ENCODE results near the gene TNFSF11.
A peak's percentile ranks its signal among the peaks of the same experiment; 100 is the strongest.

TNFSF11 gene, protein sequence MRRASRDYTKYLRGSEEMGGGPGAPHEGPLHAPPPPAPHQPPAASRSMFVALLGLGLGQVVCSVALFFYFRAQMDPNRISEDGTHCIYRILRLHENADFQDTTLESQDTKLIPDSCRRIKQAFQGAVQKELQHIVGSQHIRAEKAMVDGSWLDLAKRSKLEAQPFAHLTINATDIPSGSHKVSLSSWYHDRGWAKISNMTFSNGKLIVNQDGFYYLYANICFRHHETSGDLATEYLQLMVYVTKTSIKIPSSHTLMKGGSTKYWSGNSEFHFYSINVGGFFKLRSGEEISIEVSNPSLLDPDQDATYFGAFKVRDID
- 0.09 to 0.58 (median 0.17) reads per million in 3 donors for total RNA-seq

DNA sequence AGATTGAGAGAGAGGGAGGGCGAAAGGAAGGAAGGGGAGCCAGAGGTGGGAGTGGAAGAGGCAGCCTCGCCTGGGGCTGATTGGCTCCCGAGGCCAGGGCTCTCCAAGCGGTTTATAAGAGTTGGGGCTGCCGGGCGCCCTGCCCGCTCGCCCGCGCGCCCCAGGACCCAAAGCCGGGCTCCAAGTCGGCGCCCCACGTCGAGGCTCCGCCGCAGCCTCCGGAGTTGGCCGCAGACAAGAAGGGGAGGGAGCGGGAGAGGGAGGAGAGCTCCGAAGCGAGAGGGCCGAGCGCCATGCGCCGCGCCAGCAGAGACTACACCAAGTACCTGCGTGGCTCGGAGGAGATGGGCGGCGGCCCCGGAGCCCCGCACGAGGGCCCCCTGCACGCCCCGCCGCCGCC, at the start of gene TNFSF11:
TNFSF11 (plus strand) TSS at position 142 of the 400 bp plus-strand sequence; CDS start at position 294, 152 bp downstream.
- Histone ChIP-seq H3K27me3 (replicated peaks; ENCODE audit: control insufficient read depth, insufficient read depth, low read length, poor library complexity, severe bottlenecking) (no peaks in the 10 kb centered on the region), H3K36me3 (ENCODE audit: control insufficient read depth, insufficient read depth, low read length) (no peaks in the 10 kb centered on the region), H3K27ac (ENCODE audit: insufficient read depth, low read length, poor library complexity, severe bottlenecking) (no peak within 1 kb of the TSS), H3K9me3 (ENCODE audit: control insufficient read depth, low read length) (no peaks in the 10 kb centered on the region), H3K4me1 (ENCODE audit: control insufficient read depth, insufficient read depth, low read length, poor library complexity, severe bottlenecking) (peaks cover 8% of the 10 kb centered on the region), H3K4me3 (ENCODE audit: insufficient read depth, low read depth, low read length, poor library complexity, severe bottlenecking) (peak within 1 kb of the TSS; percentile 73)
- no peak for DNase-seq

DNA sequence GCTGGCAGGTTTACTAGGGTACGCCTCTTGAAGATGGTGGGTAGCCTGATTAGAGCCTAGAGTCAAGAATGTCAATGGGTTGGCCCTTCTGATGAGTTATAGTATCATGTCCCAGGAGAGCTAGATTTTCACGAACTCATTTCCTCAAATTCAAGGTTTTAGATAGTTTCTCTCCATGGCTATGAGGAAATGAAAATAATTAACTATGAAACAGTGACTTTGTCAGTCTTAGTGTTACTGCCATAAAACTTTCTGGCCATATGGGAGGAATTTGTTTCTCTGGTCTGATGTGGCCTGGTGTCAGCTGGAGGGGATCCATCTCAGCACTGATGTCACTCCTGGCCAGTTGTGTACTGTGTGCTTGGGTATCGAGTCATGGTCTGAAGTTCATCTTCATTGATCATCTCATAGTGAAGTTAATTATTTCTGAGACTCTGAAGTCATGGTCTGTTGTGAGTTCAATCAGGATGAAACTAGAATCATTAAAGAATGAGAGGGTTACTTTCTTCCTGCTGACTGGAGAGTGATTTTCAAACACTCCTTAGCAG, 49.4 kb upstream of the TNFSF11 start:
- DNase-seq: no peak
- H3K9me3 ChIP-seq (ENCODE audit: control insufficient read depth, low read length): no peaks in the 10 kb centered on the region
- no peaks in the 10 kb centered on the region for H3K27me3 ChIP-seq (replicated peaks; ENCODE audit: control insufficient read depth, insufficient read depth, low read length, poor library complexity, severe bottlenecking)
- H3K4me1 ChIP-seq (ENCODE audit: control insufficient read depth, insufficient read depth, low read length, poor library complexity, severe bottlenecking): no peaks in the 10 kb centered on the region
- H3K36me3 ChIP-seq (ENCODE audit: control insufficient read depth, insufficient read depth, low read length): no peaks in the 10 kb centered on the region
- H3K27ac ChIP-seq (ENCODE audit: insufficient read depth, low read length, poor library complexity, severe bottlenecking): no peak overlapping the region
- H3K4me3 ChIP-seq (ENCODE audit: insufficient read depth, low read depth, low read length, poor library complexity, severe bottlenecking): no peak overlapping the region

DNA sequence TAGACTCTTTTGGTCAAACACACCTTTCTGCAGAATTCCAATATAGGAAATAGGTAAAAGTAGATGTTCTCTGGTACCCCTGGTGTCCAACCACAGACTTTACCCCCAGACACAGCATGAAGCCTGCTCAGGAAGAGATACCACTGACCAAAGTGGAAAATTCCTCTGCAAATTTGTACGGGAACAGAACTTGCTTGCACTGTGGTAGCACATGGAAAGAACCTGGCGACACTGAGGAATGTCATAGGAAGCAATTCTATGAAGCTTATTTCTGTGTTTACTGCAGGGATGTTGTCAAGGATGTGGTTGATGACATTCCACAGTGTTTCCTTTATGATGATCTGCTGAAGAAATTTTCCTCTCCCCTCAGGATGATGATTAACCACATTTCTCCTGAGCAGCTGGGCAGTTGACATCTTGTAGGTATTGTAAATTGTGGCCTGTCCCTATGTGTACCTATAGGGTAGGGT, 48.9 kb upstream of the TNFSF11 start:
- no peaks in the 10 kb centered on the region for H3K27me3 ChIP-seq (replicated peaks; ENCODE audit: control insufficient read depth, insufficient read depth, low read length, poor library complexity, severe bottlenecking)
- no peaks in the 10 kb centered on the region for H3K36me3 ChIP-seq (ENCODE audit: control insufficient read depth, insufficient read depth, low read length)
- DNase-seq: no peak
- H3K4me3 ChIP-seq (ENCODE audit: insufficient read depth, low read depth, low read length, poor library complexity, severe bottlenecking): no peak overlapping the region
- H3K27ac ChIP-seq (ENCODE audit: insufficient read depth, low read length, poor library complexity, severe bottlenecking): no peak overlapping the region
- no peaks in the 10 kb centered on the region for H3K4me1 ChIP-seq (ENCODE audit: control insufficient read depth, insufficient read depth, low read length, poor library complexity, severe bottlenecking)
- H3K9me3 ChIP-seq (ENCODE audit: control insufficient read depth, low read length): no peaks in the 10 kb centered on the region

DNA sequence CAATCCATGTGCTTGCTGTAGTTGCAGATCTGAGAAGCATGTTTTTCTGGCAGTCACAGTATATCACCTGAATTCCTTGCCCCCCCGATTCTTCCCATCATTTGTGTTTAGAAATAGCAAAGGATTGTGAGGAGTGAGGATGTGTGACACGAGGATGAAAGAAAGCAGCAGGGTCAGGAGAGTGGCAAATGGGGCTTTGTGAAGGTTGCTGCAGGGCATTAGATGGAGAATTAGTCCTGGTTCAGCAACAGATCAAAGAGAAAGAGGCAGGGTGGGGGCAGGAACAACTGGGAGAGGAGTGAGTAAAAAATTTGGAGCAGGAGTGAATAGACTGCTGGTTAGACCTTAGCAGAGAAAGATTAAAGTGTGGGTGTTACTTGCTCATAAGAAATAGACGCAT, 47.7 kb upstream of the TNFSF11 start:
- Histone ChIP-seq H3K27ac (ENCODE audit: insufficient read depth, low read length, poor library complexity, severe bottlenecking) (no peak overlapping the region), H3K4me3 (ENCODE audit: insufficient read depth, low read depth, low read length, poor library complexity, severe bottlenecking) (no peak overlapping the region), H3K9me3 (ENCODE audit: control insufficient read depth, low read length) (no peaks in the 10 kb centered on the region), H3K36me3 (ENCODE audit: control insufficient read depth, insufficient read depth, low read length) (no peaks in the 10 kb centered on the region), H3K27me3 (replicated peaks; ENCODE audit: control insufficient read depth, insufficient read depth, low read length, poor library complexity, severe bottlenecking) (no peaks in the 10 kb centered on the region), H3K4me1 (ENCODE audit: control insufficient read depth, insufficient read depth, low read length, poor library complexity, severe bottlenecking) (peaks cover 5% of the 10 kb centered on the region)
- no peak for DNase-seq

DNA sequence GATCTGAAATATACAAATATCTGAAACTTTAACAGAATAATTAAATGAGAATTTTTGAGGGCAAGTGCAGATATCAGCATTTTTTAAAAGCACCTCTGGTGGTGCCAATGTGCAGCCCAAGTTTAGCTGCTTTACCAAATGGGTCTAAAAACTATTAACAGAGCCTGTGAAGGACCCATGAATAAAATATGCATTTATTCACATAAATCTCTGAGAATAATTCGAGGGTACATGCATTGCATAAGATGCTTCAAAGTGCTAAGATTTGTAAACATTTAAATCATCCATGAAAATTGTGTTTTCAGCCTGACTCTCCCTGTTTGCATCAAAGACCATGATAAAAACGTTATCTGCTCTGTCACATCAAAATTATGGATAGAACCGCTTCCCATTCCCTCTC, 47.1 kb upstream of the TNFSF11 start:
- H3K27me3 ChIP-seq (replicated peaks; ENCODE audit: control insufficient read depth, insufficient read depth, low read length, poor library complexity, severe bottlenecking): no peaks in the 10 kb centered on the region
- H3K4me1 ChIP-seq (ENCODE audit: control insufficient read depth, insufficient read depth, low read length, poor library complexity, severe bottlenecking): peaks cover 5% of the 10 kb centered on the region
- DNase-seq: no peak
- no peaks in the 10 kb centered on the region for H3K36me3 ChIP-seq (ENCODE audit: control insufficient read depth, insufficient read depth, low read length)
- H3K27ac ChIP-seq (ENCODE audit: insufficient read depth, low read length, poor library complexity, severe bottlenecking): no peak overlapping the region
- no peaks in the 10 kb centered on the region for H3K9me3 ChIP-seq (ENCODE audit: control insufficient read depth, low read length)
- no peak overlapping the region for H3K4me3 ChIP-seq (ENCODE audit: insufficient read depth, low read depth, low read length, poor library complexity, severe bottlenecking)

DNA sequence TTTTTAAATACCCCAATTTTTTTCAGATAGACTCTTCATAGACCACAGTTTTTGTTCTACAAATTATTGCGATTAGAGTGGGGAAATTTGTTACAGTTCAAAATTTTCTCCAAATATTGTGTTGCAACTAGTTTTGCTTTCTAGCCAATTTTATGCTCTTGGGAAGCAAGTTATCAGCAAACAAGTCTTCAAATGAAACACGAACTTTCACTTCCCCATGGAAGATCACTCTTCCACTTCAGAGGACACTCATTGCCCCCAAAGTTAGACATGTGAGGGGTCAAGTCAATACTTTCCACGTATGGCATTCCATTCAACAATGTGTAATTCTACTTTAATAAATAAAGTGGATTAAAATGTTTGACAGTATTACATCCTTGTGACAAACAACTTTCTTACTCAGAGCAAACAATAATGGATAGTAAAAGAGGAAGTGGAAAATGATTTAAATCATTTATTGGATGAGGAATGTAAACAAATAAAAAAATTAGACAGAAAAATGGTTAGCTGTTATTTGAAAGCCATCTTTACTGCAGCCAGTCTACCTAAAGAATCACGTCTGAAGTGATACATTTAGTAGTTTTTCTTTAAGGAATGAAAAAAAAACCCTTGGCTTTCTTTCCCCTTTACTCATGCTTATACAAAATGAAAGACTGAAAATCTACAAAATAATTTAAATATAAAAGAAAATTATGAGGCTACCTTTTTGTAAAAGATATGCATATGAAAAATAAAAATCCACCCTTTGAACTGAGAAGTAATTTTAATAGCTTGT, 41.2 kb upstream of the TNFSF11 start:
- Histone ChIP-seq H3K36me3 (ENCODE audit: control insufficient read depth, insufficient read depth, low read length) (no peaks in the 10 kb centered on the region), H3K4me3 (ENCODE audit: insufficient read depth, low read depth, low read length, poor library complexity, severe bottlenecking) (no peak overlapping the region), H3K27me3 (replicated peaks; ENCODE audit: control insufficient read depth, insufficient read depth, low read length, poor library complexity, severe bottlenecking) (no peaks in the 10 kb centered on the region), H3K27ac (ENCODE audit: insufficient read depth, low read length, poor library complexity, severe bottlenecking) (no peak overlapping the region), H3K4me1 (ENCODE audit: control insufficient read depth, insufficient read depth, low read length, poor library complexity, severe bottlenecking) (peaks cover 5% of the 10 kb centered on the region), H3K9me3 (ENCODE audit: control insufficient read depth, low read length) (no peaks in the 10 kb centered on the region)
- DNase-seq: no peak

DNA sequence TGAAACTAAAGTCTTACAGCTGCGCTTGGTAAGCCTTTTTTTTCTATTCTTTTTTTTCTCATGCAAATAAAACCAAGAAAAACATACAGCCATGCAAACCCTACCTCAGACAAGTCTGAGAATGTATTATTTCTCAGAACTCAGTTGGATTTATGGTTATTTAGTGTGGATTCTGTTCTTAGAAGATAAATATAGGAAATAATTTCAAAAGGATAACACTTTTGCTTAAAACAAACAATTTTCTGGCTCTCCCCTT, 40.7 kb upstream of the TNFSF11 start:
- H3K4me1 ChIP-seq (ENCODE audit: control insufficient read depth, insufficient read depth, low read length, poor library complexity, severe bottlenecking): peaks cover 5% of the 10 kb centered on the region
- no peaks in the 10 kb centered on the region for H3K36me3 ChIP-seq (ENCODE audit: control insufficient read depth, insufficient read depth, low read length)
- H3K27me3 ChIP-seq (replicated peaks; ENCODE audit: control insufficient read depth, insufficient read depth, low read length, poor library complexity, severe bottlenecking): no peaks in the 10 kb centered on the region
- no peak overlapping the region for H3K4me3 ChIP-seq (ENCODE audit: insufficient read depth, low read depth, low read length, poor library complexity, severe bottlenecking)
- H3K9me3 ChIP-seq (ENCODE audit: control insufficient read depth, low read length): no peaks in the 10 kb centered on the region
- no peak overlapping the region for H3K27ac ChIP-seq (ENCODE audit: insufficient read depth, low read length, poor library complexity, severe bottlenecking)
- no peak for DNase-seq

DNA sequence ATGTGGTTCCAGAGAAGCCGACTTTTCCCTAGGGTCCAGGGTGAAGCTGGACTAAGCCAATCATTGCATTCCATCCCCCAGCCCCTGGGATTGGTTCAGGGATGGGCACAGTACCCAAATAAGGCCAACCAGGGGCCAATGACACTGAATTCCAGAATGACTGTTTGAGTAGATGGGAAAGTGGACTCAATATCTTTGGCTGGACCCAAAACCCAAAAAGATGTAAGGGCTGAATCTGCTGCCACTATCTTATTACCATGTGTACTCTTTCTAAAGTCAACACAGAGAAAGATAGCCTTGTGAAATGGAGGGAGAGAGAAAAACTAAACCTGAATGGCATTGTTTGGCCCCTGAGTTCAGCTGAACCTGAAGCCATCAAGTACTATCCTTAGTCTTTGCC, 39.2 kb upstream of the TNFSF11 start:
- no peaks in the 10 kb centered on the region for H3K9me3 ChIP-seq (ENCODE audit: control insufficient read depth, low read length)
- no peaks in the 10 kb centered on the region for H3K36me3 ChIP-seq (ENCODE audit: control insufficient read depth, insufficient read depth, low read length)
- no peaks in the 10 kb centered on the region for H3K27me3 ChIP-seq (replicated peaks; ENCODE audit: control insufficient read depth, insufficient read depth, low read length, poor library complexity, severe bottlenecking)
- no peak overlapping the region for H3K27ac ChIP-seq (ENCODE audit: insufficient read depth, low read length, poor library complexity, severe bottlenecking)
- no peak overlapping the region for H3K4me3 ChIP-seq (ENCODE audit: insufficient read depth, low read depth, low read length, poor library complexity, severe bottlenecking)
- no peak for DNase-seq
- peaks cover 5% of the 10 kb centered on the region for H3K4me1 ChIP-seq (ENCODE audit: control insufficient read depth, insufficient read depth, low read length, poor library complexity, severe bottlenecking)

DNA sequence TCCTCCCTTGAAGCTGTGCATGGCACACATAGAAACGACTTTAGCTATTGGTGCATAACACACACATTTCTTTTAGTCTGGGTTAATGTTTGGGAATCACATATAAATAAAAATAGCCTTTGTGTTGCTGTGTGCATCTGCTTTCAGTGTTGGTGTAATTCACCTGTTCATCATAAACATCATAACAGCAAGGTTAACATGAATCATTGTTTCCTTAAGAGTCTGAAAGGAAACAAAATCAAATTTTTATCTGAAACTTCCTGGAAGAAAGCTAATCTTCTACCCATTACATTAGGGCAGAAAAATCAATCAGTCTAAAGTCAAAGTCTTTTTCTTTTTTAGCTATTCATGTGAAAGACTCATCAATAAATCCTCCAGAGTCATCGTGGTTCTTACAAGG, 35.0 kb upstream of the TNFSF11 start:
- no peak overlapping the region for H3K27ac ChIP-seq (ENCODE audit: insufficient read depth, low read length, poor library complexity, severe bottlenecking)

DNA sequence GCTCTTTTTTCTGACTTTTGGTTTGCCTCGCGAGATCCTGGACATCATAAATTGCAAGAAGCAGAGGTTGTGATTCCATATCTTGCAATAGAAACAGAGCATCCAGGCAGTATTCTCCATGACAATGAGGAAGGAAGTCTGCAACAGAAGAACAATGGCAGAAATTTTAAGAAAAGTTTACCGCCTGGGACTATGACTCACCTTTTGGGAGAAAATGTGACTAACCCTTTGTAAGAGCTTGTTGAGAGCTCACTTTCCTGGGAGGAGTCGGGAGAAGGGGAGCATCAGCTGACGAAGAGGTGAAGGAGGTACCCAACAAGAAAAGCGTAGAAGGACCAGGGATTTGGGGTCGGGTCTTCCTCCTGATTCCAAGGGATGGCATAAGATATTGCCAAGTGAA, 34.3 kb upstream of the TNFSF11 start:
- Histone ChIP-seq H3K9me3 (ENCODE audit: control insufficient read depth, low read length) (no peaks in the 10 kb centered on the region), H3K27me3 (replicated peaks; ENCODE audit: control insufficient read depth, insufficient read depth, low read length, poor library complexity, severe bottlenecking) (no peaks in the 10 kb centered on the region), H3K27ac (ENCODE audit: insufficient read depth, low read length, poor library complexity, severe bottlenecking) (no peak overlapping the region), H3K4me3 (ENCODE audit: insufficient read depth, low read depth, low read length, poor library complexity, severe bottlenecking) (no peak overlapping the region), H3K36me3 (ENCODE audit: control insufficient read depth, insufficient read depth, low read length) (no peaks in the 10 kb centered on the region), H3K4me1 (ENCODE audit: control insufficient read depth, insufficient read depth, low read length, poor library complexity, severe bottlenecking) (no peaks in the 10 kb centered on the region)
- no peak for DNase-seq

More for the DNA sequence above, 35.0 kb upstream of the TNFSF11 start:
- H3K4me1 ChIP-seq (ENCODE audit: control insufficient read depth, insufficient read depth, low read length, poor library complexity, severe bottlenecking): no peaks in the 10 kb centered on the region
- DNase-seq: no peak
- H3K4me3 ChIP-seq (ENCODE audit: insufficient read depth, low read depth, low read length, poor library complexity, severe bottlenecking): no peak overlapping the region
- no peaks in the 10 kb centered on the region for H3K9me3 ChIP-seq (ENCODE audit: control insufficient read depth, low read length)
- H3K36me3 ChIP-seq (ENCODE audit: control insufficient read depth, insufficient read depth, low read length): no peaks in the 10 kb centered on the region
- no peaks in the 10 kb centered on the region for H3K27me3 ChIP-seq (replicated peaks; ENCODE audit: control insufficient read depth, insufficient read depth, low read length, poor library complexity, severe bottlenecking)
